ENCODE measurements around the gene CDC42BPG.

CDC42BPG gene, protein sequence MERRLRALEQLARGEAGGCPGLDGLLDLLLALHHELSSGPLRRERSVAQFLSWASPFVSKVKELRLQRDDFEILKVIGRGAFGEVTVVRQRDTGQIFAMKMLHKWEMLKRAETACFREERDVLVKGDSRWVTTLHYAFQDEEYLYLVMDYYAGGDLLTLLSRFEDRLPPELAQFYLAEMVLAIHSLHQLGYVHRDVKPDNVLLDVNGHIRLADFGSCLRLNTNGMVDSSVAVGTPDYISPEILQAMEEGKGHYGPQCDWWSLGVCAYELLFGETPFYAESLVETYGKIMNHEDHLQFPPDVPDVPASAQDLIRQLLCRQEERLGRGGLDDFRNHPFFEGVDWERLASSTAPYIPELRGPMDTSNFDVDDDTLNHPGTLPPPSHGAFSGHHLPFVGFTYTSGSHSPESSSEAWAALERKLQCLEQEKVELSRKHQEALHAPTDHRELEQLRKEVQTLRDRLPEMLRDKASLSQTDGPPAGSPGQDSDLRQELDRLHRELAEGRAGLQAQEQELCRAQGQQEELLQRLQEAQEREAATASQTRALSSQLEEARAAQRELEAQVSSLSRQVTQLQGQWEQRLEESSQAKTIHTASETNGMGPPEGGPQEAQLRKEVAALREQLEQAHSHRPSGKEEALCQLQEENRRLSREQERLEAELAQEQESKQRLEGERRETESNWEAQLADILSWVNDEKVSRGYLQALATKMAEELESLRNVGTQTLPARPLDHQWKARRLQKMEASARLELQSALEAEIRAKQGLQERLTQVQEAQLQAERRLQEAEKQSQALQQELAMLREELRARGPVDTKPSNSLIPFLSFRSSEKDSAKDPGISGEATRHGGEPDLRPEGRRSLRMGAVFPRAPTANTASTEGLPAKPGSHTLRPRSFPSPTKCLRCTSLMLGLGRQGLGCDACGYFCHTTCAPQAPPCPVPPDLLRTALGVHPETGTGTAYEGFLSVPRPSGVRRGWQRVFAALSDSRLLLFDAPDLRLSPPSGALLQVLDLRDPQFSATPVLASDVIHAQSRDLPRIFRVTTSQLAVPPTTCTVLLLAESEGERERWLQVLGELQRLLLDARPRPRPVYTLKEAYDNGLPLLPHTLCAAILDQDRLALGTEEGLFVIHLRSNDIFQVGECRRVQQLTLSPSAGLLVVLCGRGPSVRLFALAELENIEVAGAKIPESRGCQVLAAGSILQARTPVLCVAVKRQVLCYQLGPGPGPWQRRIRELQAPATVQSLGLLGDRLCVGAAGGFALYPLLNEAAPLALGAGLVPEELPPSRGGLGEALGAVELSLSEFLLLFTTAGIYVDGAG (N-terminal part only)

DNA sequence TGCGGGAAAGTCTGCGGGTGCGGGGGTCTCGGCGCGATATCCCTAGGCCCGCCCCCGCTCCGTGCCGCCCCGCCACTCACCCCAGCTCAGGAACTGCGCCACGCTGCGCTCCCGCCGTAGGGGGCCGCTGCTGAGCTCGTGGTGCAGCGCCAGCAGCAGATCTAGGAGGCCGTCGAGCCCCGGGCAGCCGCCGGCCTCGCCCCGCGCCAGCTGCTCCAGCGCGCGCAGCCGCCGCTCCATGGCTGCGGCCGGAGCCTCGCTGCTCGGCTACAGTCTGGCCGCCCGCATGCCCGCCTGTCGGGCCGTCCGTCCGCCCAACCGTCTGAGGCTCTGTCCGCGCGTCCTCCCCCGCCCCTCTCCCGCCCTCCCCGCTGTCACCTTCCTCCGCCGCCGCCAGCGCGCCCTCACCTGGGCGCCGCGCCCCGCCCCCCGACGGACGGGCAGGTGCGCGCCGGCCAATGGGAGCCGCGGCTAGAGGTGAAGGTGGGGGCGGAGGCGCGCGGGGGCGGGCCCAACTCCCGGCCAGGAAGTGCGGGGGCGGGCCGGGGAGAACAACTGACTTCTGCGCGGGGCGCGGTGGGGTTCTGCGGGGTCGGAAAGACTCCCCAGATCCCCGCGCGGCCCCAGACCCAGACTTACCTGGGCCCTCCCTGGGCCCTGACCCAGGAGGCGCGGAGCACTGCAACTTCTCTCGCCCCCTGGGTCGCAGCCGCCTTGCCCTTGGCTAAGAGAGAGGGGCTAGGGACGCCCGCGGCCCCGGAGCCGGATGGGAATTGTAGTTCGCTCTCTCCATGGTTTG is at the start of gene CDC42BPG:
CDC42BPG (minus strand) TSS at position 324 of the 799 bp plus-strand sequence; CDS start at position 240, 84 bp downstream.
- peak; percentile 86 for DNase-seq (ENCODE audit: low read depth, low spot score)

DNA sequence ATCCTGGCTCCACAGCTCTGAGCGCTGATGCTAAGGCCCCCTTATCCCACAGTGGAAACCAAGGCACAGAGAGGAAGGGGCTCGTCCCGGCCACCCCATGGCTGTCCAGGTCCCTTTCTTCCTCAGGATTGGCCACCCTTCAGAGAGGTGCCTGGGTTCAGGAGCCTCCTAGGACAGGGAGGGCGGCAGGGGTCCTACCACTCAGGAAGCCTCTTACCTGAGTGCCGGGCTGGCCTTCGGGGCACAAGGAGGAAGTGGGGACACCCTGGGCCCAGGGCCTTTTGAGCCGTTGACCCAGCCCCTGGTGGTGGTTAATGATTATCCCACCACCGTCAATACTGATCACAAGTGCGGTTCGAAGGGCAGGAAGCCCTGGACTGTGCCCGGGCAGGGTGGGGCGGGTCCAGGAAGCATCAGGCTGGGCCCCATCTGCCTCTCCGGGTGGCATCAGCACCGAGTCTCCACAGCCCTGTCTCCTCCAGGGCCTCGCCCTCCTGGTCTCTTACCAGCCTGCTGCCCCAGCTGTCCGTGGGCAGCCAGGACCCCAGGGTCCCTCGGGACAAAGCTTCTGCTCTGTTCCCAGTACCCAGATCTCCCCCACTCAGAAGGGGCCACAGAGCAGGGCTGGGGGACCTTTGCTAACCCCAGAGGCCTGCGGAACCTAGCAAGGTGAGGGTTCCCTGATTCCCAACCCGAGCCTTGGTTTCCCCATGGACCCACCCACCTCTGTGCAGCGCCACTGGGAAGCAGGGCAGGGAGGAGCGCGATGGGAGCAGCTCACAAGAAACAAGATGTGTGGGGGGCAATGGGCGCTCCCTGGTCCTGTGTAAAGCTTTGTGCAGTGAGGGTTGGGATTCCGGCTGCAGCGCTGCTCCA is 49.0 kb upstream of the CDC42BPG start:
- DNase-seq (ENCODE audit: low read depth, low spot score), result no peak

DNA sequence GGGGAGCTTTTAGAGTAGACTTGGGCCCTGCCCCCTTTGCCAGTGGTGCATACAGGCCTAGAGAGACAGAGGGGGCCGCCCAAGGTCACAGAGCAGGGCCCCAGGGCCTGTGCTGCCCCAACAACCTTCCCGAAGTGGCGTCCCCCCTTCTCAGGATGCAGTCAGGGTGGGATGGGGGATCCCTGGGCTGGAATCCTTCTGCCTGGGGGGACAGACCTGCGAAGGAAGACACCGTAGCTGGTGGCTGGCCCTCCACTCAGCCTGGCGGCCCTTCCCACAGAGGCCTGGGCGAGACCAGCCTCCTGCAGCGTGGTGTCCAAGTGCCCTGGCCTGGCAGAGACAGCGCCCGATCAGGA is 48.4 kb upstream of the CDC42BPG start:
- DNase-seq (ENCODE audit: low read depth, low spot score), result no peak

DNA sequence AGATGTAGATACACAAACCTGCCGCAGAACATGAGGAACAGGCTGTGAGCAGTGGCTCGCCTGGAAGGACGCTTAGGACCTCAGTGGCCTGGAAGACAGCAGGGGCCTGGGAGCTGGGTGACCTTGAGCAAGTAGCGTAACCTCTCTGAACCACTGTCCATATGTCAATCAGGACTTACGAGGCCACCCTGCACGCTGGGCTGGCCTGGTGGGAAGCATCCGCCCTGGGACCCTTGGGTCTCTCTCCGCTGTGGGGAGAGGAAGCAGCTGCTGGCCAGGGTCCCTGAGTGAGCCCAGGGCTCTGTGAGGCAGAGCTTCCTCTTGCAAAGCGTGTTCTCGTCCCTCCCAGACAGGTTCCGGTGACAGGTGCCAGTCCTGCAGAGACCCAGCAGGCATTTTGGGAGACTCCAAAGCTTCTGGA is 48.0 kb upstream of the CDC42BPG start:
- no peak for DNase-seq (ENCODE audit: low read depth, low spot score)

DNA sequence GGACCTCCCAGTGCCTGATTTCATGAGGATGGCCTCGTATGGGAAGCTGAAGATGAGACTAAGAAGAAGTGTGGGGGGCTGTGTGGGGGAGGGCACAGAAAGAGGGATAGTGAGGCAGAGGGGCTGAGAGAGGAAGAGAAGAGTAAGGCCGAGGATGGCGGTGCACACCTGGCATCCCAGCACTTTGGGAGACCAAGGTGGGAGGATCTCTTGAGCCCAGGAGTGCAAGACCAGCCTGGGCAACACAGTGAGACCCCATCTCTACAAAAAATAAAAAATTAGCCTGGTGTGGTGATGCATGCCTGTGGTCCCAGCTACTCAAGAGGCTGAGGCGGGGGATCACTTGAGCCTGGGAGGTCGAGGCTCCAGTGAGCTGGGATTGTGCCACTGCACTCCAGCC is 47.4 kb upstream of the CDC42BPG start:
- DNase-seq (ENCODE audit: low read depth, low spot score), result no peak

DNA sequence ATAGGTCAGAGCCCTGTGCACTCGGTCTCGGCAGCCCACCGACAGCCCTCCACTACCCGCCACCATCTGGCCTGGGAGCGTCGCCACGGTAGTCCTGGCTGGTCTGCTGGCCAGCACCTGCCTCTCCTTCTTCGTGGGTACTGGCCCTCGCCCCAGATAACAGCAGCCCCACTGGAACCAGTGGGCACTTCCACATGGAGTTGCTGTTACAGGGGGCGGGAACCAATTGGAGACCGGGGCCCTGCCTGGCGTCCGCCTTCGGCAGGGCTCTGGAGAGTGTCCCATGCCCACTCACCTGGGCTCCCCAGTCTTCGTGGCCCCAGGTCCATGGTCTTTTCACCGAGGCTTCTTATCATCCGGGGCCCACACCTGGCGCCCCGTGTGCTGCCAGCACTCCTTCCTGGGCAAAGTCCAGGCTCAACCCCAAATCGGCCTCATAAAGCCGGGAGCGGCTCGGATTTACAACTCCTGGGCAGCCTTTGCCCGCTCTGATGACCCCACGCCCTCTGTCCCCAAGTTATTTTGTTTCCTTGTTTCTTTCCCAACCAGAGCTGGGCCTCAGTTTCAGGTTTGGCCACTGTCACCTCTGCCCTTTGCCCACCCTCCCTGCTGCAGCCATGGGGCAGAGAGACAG is 46.9 kb upstream of the CDC42BPG start:
- no peak for DNase-seq (ENCODE audit: low read depth, low spot score)

DNA sequence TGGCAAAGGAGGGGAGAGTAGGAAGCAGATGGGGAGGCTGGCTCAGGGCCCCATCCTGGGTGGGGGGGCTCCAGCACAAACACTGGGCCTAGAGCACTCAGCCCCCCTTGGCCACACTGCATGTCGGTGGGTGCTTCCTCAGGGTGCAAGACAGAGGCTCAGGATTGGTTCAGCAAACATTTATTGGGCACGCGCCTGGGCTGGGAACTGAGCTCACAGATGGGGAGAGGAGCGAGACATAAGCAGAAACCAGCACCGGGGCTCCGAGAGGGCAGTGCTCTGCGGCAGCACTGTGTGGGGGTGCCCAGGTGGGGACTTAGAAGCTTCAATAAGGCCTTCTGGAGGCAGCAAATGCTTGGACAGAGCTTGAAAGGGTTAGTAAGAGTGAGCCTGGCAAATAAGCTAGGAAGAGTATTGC is 46.1 kb upstream of the CDC42BPG start:
- DNase-seq (ENCODE audit: low read depth, low spot score), result no peak

DNA sequence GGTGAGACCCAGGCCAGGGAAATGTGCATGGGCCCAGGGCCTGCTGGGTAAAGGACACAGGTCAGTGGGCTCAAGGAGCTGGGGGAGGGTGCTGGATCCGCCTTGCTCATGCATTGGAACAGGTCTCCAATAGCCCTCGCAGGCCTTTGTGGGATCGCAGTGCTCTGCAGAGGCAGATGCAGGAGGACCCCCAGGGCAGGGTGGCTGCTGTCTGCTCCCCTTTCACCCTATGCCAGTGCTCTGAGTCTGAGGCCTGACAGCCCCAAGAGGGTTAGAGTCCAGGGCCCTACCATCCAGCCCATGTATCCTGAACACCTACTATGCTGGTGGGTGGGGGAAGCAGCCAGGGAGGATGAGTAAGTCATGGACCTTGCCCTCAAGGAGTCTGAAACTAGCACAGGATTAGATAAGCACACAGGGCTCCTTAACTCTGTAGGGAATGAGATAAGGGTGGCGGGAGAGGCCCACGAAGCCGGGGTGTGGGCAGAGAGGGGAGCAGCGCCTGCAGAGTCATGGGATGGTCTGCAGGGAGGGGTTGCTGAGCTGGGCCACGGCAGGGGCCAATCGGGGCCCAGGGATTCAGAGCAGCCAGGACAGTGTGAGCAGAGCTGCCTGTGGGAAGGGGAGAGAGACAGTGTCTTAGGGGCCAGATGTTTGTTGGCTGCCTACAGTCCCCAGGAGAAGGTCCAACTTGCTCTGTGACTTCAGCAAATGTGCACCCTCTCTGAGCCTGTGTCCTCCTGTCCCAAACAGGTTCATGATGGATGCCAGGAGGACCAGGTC is 44.5 kb upstream of the CDC42BPG start:
- DNase-seq (ENCODE audit: low read depth, low spot score), result no peak

DNA sequence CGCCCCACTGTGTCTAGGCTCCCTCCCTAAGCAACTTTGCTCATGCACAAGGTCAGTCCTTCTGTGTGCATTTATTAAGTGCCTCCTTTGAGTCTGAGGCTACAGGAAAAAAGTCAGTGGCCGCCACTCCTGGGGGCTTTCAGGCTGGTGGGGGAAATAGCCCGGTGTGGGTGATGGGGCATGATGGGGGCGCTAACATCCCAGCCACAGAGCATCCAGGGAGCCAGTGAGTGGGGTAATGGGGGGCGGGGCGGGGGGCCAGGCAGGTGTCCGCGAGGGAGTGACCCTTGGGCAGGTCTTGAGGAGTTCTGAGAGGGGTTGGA is 43.9 kb upstream of the CDC42BPG start:
- no peak for DNase-seq (ENCODE audit: low read depth, low spot score)

DNA sequence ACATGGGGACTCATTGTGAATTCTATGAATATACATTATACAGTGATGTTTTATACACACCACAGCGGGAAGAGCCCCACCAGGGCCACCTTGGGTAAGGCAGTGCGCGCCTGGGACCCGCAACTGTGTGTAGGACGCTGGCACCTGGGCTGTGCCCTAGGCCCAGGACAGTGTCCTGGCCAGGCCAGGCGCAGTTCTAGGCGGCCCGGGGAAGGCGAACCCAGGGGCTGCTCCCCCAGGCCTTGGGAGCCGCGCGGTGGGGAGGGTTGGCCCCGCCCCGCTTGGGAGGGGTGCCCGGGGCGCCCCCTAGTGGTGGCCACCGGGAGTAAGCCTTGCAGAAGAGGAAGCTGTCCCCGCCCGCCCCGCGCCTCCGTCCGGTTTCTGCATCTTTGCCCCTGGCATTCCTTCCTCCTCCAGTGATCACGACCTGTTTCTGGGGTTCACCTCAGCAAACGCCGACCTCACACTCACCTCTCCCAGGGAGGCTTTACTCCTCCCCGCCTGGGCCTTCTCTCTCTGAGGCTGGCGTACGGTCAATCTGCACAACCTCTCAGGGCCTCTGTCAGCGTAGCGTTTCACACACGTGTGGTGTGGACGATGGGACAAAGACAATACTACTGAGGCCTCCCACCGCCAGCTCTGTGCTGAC is 43.4 kb upstream of the CDC42BPG start:
- peak; percentile 85 for DNase-seq (ENCODE audit: low read depth, low spot score)

DNA sequence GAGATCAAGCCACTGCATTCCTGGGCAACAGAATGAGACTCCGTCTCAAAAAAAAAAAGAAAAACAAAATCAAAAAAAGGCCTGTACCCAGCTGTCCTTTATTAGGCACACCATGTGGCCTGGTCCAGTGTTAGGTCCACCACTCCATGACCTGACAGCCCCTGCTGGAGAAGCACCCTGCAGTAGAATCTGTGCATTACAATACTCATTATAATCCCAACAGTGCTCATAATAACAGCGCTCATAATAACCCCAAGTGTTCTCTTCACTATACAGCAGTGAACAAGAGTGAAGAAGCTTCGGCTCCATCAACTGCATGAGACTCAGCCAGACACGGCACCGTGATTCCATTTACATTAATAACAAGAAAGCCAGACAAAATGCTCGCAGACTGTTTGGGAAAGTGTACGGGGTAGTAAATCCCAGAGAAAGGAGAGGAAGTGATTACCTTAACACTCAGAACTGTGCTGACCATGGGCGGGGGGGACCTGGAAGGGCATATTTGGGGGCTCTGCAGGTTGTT is 42.8 kb upstream of the CDC42BPG start:
- no peak for DNase-seq (ENCODE audit: low read depth, low spot score)

DNA sequence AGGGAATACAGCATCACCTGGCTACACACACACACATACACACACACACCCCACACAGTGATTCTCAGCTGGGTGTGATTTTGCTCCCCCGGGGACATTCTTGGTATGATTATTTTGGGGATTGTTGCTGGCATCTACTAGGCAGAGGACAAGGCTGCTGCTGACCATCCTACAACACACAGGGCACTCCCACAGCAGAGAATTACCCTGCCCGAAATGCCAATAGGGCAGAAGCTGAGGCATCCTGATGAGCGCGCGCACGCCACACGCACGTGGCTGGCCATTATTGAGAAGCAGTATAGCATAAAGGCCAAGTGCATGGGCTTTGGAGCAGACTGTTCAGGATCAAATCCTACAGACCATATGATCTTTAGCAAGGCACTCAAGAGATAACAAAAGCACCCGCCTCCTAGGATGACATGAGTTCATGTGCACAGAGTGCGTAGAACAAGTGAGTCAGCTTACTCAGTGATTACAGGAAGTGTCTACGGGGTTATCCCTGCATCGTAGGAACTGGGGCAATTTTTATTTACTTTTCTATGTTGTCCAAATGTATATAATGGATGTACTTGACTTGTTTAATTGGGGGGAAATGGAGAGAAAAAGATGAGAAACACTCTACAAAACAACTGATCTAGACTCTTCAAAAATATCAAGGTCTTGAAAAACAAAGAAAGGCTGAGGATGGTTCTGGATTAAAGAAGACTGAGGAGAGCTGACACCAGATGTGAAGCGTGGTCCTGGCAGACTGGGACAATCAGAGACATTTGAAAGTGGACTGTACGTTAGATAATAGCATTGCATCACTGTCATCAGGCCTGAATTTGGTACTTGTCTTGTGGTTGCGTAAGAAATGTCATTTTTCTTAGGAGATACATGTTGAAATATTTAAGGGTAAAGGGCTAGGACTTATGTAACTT is 41.2 kb upstream of the CDC42BPG start:
- no peak for DNase-seq (ENCODE audit: low read depth, low spot score)

DNA sequence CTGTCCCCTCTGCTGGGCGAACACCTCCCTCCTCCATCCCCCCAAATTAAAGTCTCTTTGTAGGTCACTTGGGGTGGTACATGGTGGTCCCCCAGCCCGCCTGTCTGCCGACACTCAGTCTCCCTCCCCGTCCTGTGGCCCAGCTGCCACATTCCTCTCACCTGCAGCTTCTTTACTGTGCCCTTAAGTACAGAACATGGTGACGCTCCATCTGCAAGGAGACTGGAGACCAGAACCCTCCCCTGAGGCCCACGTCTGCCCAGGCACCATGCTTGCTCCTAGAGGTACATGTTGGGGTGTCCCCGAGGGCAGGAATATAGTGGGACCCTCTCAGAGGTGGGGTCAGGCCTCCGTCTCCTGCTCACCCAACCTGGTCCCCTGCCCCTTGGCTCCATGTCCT is 39.6 kb upstream of the CDC42BPG start:
- DNase-seq (ENCODE audit: low read depth, low spot score), result no peak

DNA sequence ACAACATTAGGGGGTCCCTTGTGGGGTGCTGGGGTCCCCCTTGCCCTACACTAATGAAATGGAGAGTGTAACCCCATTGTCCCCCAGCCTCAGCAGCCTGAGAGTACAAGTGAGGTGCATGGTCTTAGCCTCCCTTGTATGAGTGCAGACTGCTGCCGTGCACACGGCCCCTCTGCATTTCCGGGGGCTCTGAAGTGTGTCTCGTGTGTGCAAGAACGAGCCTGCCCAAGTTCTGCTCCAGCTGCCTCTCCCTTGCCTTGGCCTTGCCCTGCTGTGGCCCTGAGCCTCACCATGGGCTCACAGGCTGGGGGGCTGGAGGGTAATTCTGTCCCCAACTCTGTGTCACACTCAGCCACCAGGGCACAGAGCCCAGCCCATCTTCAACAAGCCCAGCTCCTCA is 39.1 kb upstream of the CDC42BPG start:
- no peak for DNase-seq (ENCODE audit: low read depth, low spot score)

DNA sequence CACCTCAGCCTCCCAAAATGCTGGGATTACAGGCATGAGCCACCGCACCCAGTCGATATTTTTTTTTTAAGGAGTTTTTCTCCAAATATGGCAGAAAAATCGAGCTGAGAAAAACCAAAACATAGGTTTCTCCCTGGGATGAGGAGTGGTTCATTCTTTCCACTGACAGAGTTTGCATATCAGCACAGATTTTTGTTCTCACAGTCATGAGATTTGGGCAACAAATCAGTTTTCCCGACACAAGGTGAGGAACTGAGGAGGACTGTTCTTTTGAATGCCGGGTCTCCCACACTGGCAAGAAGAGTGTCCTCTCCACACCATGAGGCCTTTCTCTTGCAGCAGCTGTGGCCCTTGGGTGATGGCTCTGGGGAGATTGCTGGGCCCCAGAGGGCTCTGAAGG is 37.8 kb upstream of the CDC42BPG start:
- DNase-seq (ENCODE audit: low read depth, low spot score), result no peak

DNA sequence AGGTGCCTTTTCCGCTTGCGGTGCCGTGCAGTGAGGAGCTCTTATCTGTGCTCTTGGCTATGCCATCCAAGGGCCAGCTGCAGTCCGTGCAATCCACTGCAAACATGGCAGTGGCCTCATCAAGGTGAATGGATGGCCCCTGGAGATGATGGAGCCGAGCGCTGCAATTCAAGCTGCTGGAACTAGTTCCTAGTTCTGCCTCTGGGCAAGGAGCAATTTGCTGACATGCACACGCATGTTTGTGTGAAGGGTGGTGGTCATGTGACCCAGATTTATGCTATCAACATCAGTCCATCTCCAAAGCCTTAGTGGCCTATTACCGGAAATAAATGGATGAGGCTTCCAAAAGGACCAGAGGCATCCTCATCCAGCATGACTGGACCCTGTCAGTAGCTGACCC is 37.0 kb upstream of the CDC42BPG start:
- no peak for DNase-seq (ENCODE audit: low read depth, low spot score)

All from astrocyte of the hippocampus (primary cell).